ENCODE data around the gene STK11. TPM values are rescaled to one million over a fixed set of nuclear protein-coding genes. Genes with fewer than 3 reads are reported as not detected.

STK11 gene
- total RNA-seq, 2 experiments from 2014 or later: 66.4 to 74.3 TPM

DNA sequence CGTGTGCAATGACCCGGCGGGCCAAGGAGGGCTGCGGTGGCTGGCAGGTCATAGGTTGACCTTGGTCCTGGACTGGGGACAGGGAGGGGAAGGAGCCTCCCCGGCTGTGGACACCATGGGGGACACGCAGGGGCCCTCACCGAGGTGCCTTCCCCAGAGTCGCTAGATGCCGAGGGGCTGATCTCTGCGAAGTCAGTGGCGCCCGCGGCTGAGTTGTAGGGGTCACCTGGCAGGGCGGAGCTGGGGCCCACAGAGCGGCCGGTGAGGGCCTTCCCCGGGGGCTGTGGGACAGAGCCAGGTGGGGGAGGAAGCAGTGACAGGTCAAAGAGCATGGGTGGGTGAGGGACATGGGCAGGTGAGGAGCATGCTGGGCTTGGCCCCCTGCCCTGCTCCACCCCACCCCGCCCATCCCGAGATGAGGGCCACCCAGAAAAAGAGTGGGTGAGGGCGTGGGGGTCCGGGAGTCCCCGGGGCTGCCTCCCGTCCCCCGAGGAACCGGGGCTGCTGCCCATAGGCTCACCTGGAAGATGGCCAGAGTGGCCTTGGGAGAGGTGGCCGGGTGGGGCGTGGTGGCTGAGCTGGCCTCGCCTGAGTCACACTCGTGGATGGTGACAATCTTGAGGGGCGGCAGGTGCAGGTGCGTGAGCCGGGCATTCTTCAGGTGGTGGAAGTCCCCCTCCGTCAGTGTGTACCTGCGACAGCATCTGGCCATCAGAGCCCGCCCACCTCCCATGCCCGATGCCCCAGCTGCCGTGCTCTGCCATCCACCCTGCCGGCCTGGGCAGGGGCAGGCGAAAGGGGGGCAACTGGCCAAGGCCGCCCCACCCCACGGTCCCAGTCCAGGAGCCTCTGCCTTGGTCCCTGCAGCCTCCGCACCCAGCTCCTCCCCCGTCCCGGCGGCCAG, 28.7 kb downstream of the STK11 start:
- intact Hi-C loops (cut with micrococcal nuclease): no loop called here
- Mint-ChIP-seq H3K36me3 (no peaks in the 10 kb centered on the region), H3K4me3 (no peak overlapping the region), H3K27me3 (peaks cover 7% of the 10 kb centered on the region), H3K9me3 (no peaks in the 10 kb centered on the region), H3K4me1 (ENCODE audit: low read depth) (peaks cover 8% of the 10 kb centered on the region), H3K27ac (no peak overlapping the region)
- no peak for DNase-seq
- ChIA-PET CTCF (no interaction called here), POLR2A (no interaction called here)

GRCh38 chr19:1234955-1235380, 29.4 kb downstream of the STK11 start:
- no peak for DNase-seq
- POLR2A ChIA-PET: no interaction called here
- Mint-ChIP-seq H3K4me3 (no peak overlapping the region), H3K27me3 (peaks cover 9% of the 10 kb centered on the region), H3K9me3 (no peaks in the 10 kb centered on the region), H3K27ac (no peak overlapping the region), H3K4me1 (ENCODE audit: low read depth) (peaks cover 10% of the 10 kb centered on the region), H3K36me3 (no peaks in the 10 kb centered on the region)
- CTCF ChIA-PET: no interaction called here
- intact Hi-C loops (cut with micrococcal nuclease): no loop called here

DNA sequence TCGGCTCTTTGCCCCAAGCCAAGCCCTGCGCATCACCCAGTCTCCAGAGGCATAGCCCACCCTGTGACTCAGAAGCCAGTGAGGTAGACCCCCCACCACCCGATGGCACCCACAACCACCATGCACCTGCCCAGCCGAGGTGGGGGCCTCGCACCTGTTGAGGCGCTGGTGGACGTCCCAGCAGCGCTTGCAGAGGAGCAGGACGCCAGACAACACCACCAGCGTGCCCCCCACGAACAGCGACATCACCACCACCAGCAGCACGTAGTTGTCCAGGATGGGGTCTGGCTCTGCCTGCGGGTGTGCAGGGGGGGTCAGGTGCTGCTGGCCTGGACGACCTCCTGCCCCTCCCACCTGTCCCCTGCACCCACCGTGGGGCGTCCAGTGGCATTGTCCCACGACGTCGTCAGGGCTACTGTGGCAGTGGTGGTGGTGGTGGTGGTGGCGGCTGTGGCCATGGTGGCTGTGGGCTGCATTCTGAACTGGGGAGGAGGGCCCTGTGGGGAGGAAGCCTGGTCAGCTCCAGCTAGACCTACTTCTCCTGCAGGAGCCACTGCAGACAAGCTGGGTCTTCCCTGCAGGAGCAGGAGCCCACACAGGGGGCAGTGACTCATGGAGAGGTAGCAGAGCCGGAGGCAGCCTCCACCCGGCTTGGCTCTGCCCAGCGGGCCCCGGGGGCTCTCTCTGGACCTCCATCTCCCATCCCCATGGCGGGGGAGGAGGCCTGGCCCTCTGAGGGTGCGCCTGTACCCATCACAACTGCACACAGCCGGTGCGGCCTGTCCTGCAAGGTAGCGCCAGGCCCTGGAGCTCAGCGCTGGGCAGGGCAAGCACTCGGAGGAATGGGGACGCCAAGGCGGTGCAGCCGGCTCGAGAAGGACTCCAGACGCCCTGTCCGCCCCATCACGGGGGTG, 30.3 kb downstream of the STK11 start:
- ChIA-PET POLR2A (no interaction called here), CTCF (no interaction called here)

GRCh38 chr19:1236576-1236975, 31.0 kb downstream of the STK11 start:
- Mint-ChIP-seq H3K4me1 (ENCODE audit: low read depth) (peaks cover 19% of the 10 kb centered on the region), H3K4me3 (no peak overlapping the region), H3K27me3 (peaks cover 9% of the 10 kb centered on the region), H3K9me3 (no peaks in the 10 kb centered on the region), H3K27ac (no peak overlapping the region), H3K36me3 (no peaks in the 10 kb centered on the region)
- CTCF ChIA-PET: no interaction called here
- POLR2A ChIA-PET: no interaction called here
- DNase-seq: no peak
- intact Hi-C loops (cut with micrococcal nuclease): no loop called here

More for the DNA sequence above, 30.3 kb downstream of the STK11 start:
- intact Hi-C loops (cut with micrococcal nuclease): no loop called here
- Mint-ChIP-seq H3K9me3 (no peaks in the 10 kb centered on the region), H3K4me1 (ENCODE audit: low read depth) (peaks cover 12% of the 10 kb centered on the region), H3K27me3 (peaks cover 9% of the 10 kb centered on the region), H3K27ac (no peak overlapping the region), H3K36me3 (no peaks in the 10 kb centered on the region), H3K4me3 (no peak overlapping the region)
- DNase-seq: no peak

GRCh38 chr19:1237027-1237659, 31.6 kb downstream of the STK11 start:
- H3K27me3 Mint-ChIP-seq: peaks cover 9% of the 10 kb centered on the region
- peaks cover 19% of the 10 kb centered on the region for H3K4me1 Mint-ChIP-seq (ENCODE audit: low read depth)
- DNase-seq: no peak
- CTCF ChIA-PET: no interaction called here
- no peaks in the 10 kb centered on the region for H3K36me3 Mint-ChIP-seq
- intact Hi-C loops (cut with micrococcal nuclease): no loop called here
- H3K27ac Mint-ChIP-seq: no peak overlapping the region
- POLR2A ChIA-PET: no interaction called here
- no peaks in the 10 kb centered on the region for H3K9me3 Mint-ChIP-seq
- peak overlapping the region; percentile 55 for H3K4me3 Mint-ChIP-seq

GRCh38 chr19:1237754-1238368, 32.3 kb downstream of the STK11 start, which contains the start of gene CBARP:
Gene CBARP, minus strand, starts transcription at chr19:1238005. Its CDS starts 1,905 bp downstream, at chr19:1236100.
- intact Hi-C loops (cut with micrococcal nuclease): no loop called here
- Mint-ChIP-seq H3K4me1 (ENCODE audit: low read depth) (peaks cover 23% of the 10 kb centered on the region), H3K9me3 (no peaks in the 10 kb centered on the region), H3K36me3 (no peaks in the 10 kb centered on the region), H3K4me3 (peak within 1 kb of the TSS; percentile 64), H3K27me3 (peaks cover 9% of the 10 kb centered on the region), H3K27ac (peak within 1 kb of the TSS; percentile 33)
- POLR2A ChIA-PET: interaction anchor here (0.7 to 1.4 kb wide), 2 partner anchors 31 to 124 kb away, joined by 3 to 5 read pairs; partner anchors contain the start of gene CIRBP
- CTCF ChIA-PET: no interaction called here
- DNase-seq: peak; percentile 38

DNA sequence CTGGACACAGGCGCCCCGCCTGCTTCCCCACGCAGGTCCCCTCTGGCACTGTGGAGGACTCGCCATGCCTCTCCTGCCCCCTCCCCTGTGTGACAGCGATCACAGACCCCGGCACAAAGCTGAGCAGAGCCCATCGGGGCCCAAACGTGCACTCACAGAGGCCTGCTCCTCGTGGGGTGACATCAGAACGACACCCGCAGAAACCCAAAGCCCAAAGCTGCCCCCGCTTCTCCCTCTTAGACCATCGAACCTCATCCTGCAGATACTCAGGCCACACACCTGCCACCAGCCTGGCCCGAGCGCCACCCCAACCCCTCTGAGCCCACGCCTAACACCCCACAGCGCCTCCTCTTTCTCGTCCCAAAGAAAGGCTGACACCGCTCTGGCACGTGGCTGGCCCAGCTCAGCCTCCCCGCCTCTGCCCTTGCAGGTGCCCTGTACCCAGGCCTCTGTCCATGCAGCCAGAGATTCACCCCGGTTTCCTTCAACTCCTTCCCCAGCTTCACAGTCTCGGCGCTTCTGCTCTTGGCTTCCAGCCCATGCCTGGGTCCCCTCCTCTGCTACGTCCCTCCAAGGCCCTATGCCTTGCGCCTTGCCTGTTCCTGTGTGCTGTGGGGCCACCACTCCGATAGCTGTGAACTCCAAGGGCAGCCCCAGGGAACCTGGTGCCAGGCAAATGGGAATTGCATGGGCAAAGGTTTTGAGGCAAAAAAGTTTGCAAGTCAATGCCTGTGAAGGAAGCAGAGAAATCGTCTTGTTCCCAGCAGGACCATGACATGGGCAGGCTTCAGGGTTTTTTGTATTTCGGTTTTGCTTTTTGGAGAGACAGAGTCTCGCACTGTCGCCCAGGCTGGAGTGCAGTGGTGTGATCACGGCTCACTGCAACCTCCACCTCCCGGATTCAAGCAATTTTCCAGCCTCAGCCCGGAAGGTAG, 33.1 kb downstream of the STK11 start:
- no peak for DNase-seq
- H3K9me3 Mint-ChIP-seq: no peaks in the 10 kb centered on the region
- intact Hi-C loops (cut with micrococcal nuclease): no loop called here
- H3K27ac Mint-ChIP-seq: peak overlapping the region; percentile 33
- H3K27me3 Mint-ChIP-seq: peaks cover 9% of the 10 kb centered on the region
- CTCF ChIA-PET: interaction anchor here (1.1 to 1.2 kb wide), 2 partner anchors 15 to 221 kb away, joined by 3 to 4 read pairs; no protein-coding TSS in a partner anchor
- H3K4me3 Mint-ChIP-seq: peak overlapping the region; percentile 64
- POLR2A ChIA-PET: interaction anchor here (0.5 to 1.4 kb wide), 3 partner anchors 30 to 424 kb away, joined by 3 to 5 read pairs (median 3); partner anchors contain the start of gene CIRBP
- peaks cover 29% of the 10 kb centered on the region for H3K4me1 Mint-ChIP-seq (ENCODE audit: low read depth)
- no peaks in the 10 kb centered on the region for H3K36me3 Mint-ChIP-seq

- POLR2A ChIA-PET: interaction anchor here (1.4 kb wide), 1 partner anchor 30 kb away, joined by 5 read pairs; the partner anchor contains the start of gene CIRBP
- H3K36me3 Mint-ChIP-seq: no peaks in the 10 kb centered on the region
- H3K27me3 Mint-ChIP-seq: peaks cover 9% of the 10 kb centered on the region
- no peak for DNase-seq
- H3K4me1 Mint-ChIP-seq (ENCODE audit: low read depth): peaks cover 31% of the 10 kb centered on the region
- no peaks in the 10 kb centered on the region for H3K9me3 Mint-ChIP-seq
- no peak overlapping the region for H3K27ac Mint-ChIP-seq
- peak overlapping the region; percentile 64 for H3K4me3 Mint-ChIP-seq
- CTCF ChIA-PET: interaction anchor here (1.1 to 8.1 kb wide), 3 partner anchors 16 to 222 kb away, joined by 3 to 649 read pairs (median 4); partner anchors contain the start of gene CIRBP
- intact Hi-C loops (cut with micrococcal nuclease): no loop called here
Measured at GRCh38 chr19:1239420-1239795, 33.8 kb downstream of the STK11 start.

DNA sequence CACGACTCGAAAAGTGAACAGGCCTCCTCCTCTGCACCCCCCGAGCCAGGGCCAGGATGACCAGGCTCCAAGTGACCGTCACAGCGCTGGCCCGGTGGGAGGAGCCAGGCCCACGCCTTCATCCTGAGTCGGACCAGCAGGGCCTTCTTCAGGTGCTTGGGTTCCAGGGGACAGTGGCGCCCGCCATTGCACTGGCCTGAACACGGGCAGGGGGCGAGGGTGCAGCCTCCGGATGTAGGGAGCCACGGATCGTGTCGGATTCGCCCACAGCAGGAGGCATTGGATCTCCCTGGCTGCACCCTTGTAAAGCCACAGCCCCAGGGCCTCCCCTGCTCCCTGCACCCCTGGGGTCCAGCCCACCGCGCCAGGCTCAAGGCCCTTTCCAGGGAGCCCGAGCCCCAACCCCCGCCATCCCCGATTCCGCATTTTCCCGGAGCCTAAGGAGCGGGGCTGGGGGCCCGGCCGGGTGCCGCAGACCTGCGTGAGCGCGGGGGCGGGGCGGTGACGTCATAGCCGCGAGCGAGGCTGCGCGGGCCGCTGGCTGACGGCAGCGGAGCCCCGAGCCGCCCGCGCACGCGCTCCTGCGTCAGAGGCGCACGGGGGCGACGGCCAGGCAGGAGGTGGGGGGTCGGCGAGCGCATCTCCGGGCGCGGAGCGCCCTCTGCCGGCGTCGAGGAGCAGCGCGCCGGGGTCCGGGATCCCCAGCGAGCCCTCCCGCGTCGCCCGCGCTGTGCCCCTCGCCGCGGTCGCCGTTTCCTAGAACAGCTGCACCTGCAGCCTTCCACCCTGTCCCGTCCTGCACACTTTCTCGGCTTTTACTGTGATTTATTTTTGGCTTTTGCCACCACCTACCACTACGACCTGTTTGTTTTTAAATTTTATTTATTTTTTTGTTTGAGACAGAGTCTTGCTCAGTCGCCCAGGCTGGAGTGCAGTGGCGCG, 34.5 kb downstream of the STK11 start:
- ChIA-PET POLR2A (interaction anchor here (1.1 to 2.7 kb wide), 2 partner anchors 26 to 29 kb away, joined by 4 to 10 read pairs; partner anchors contain the start of gene CIRBP), CTCF (interaction anchor here (0.7 to 8.1 kb wide), 10 partner anchors 21 to 256 kb away, joined by 3 to 649 read pairs (median 4); partner anchors contain the start of genes ARHGAP45, CIRBP, GRIN3B and WDR18)
- H3K27ac Mint-ChIP-seq: no peak overlapping the region
- H3K27me3 Mint-ChIP-seq: peaks cover 9% of the 10 kb centered on the region
- H3K4me1 Mint-ChIP-seq (ENCODE audit: low read depth): peaks cover 37% of the 10 kb centered on the region
- H3K9me3 Mint-ChIP-seq: no peaks in the 10 kb centered on the region
- H3K4me3 Mint-ChIP-seq: no peak overlapping the region
- DNase-seq: peak; percentile 94
- H3K36me3 Mint-ChIP-seq: no peaks in the 10 kb centered on the region
- intact Hi-C loops (cut with micrococcal nuclease): loop anchor here (2.0 to 5.0 kb wide), 5 partner anchors 107 to 319 kb away; partner anchors contain the start of genes GPX4, GRIN3B, RNU6-2 and TMEM259
